HG02759 (cell line): ENCODE measurements around the gene FITM2.

Experiments used
- ATAC-seq: cut with Tn5 transposase; IDR thresholded peaks from one replicate; pipeline ENCODE4 v1.9.1; 2021; ENCODE audit warnings: mild to moderate bottlenecking, moderate library complexity; ENCODE audit not compliant: unreplicated experiment

Gene FITM2

GRCh38 chr20:44284032-44284431 is 27.0 kb downstream of the FITM2 start:
- no peak for ATAC-seq

- no peak for ATAC-seq
Measured at GRCh38 chr20:44282192-44282591, 28.8 kb downstream of the FITM2 start.

- ATAC-seq: no peak
Measured at GRCh38 chr20:44280387-44280786, 30.6 kb downstream of the FITM2 start.

GRCh38 chr20:44279228-44279627 is 31.8 kb downstream of the FITM2 start:
- no peak for ATAC-seq

- ATAC-seq: no peak
Measured at GRCh38 chr20:44274303-44275017, 36.5 kb downstream of the FITM2 start.

- no peak for ATAC-seq
Measured at GRCh38 chr20:44273231-44274215, 37.5 kb downstream of the FITM2 start.

- no peak for ATAC-seq
Measured at GRCh38 chr20:44271915-44272663, 38.9 kb downstream of the FITM2 start.

- ATAC-seq: no peak
Measured at GRCh38 chr20:44268802-44269201, 42.2 kb downstream of the FITM2 start.

GRCh38 chr20:44264287-44264686 is 46.7 kb downstream of the FITM2 start:
- no peak for ATAC-seq

- no peak for ATAC-seq
Measured at GRCh38 chr20:44258226-44258890, 52.6 kb downstream of the FITM2 start.

- no peak for ATAC-seq
Measured at GRCh38 chr20:44256961-44257360, 54.0 kb downstream of the FITM2 start.

- ATAC-seq: no peak
Measured at GRCh38 chr20:44255942-44256341, 55.1 kb downstream of the FITM2 start.

GRCh38 chr20:44254073-44254472 is 56.9 kb downstream of the FITM2 start:
- no peak for ATAC-seq

- ATAC-seq: no peak
Measured at GRCh38 chr20:44253528-44253927, 57.5 kb downstream of the FITM2 start.
